NT2/D1 (cell line): Measurements from ENCODE around the gene SMIM31.

Experiments used
- DNase-seq: peaks from one replicate; pipeline ENCODE4 v3.0.0-alpha.2; 2011; ENCODE audit warnings: low read depth, low spot score
- H3K27me3 ChIP-seq: 2 replicates; pipeline ENCODE4 v1.6.0; 2011; ENCODE audit warnings: mild to moderate bottlenecking; ENCODE audit not compliant: insufficient read length, insufficient read depth
- H3K36me3 ChIP-seq: 2 replicates; pipeline ENCODE4 v1.6.1; 2011; ENCODE audit warnings: mild to moderate bottlenecking, low read length, mixed read lengths; ENCODE audit not compliant: insufficient read depth, insufficient read length
- H3K4me1 ChIP-seq: 2 replicates; pipeline ENCODE4 v1.5.1; 2011; ENCODE audit not compliant: insufficient read depth, insufficient read length
- H3K4me3 ChIP-seq: 2 replicates; pipeline ENCODE4 v1.5.1; 2011; ENCODE audit warnings: low read depth; ENCODE audit not compliant: insufficient read length
- H3K9ac ChIP-seq: 2 replicates; pipeline ENCODE4 v1.6.0; 2011; ENCODE audit warnings: low read depth; ENCODE audit not compliant: insufficient read length
- H3K9me3 ChIP-seq: 2 replicates; pipeline ENCODE4 v1.5.1; 2011; ENCODE audit warnings: mild to moderate bottlenecking, low read length; ENCODE audit not compliant: insufficient read depth
- SUZ12 ChIP-seq: IDR thresholded peaks from 2 replicates; pipeline ENCODE4 v1.6.1; 2011; ENCODE audit not compliant: insufficient read length, insufficient read depth; ENCODE audit errors: extremely low read depth
- YY1 ChIP-seq: IDR thresholded peaks from 2 replicates; pipeline ENCODE4 v1.6.1; 2011; ENCODE audit not compliant: insufficient read length, insufficient read depth
- ZNF274 ChIP-seq: IDR thresholded peaks from 2 replicates; pipeline ENCODE4 v1.6.1; 2011; ENCODE audit warnings: mild to moderate bottlenecking, low read depth, low read length

Gene SMIM31

DNA sequence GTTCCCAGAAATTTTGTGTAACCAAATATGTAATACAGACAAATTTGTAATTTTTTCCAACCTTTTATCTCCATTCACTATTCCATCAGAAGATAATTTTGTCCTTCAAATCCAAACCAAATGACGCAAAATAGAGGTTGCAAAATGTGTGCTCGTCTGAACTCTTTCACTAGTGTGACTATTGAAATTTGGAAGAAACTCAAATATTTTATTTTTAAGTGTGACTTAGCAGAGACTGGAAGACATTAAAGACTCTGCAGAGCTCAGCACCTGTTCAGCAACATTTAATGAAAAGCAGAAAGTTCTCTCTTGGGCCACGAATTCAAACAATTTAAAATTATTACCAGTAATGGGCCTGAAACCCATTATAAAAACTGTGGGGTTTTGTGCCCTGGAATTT, 93.1 kb downstream of the SMIM31 start:
- H3K27me3 ChIP-seq: no peaks in the 10 kb centered on the region
- no peak overlapping the region for H3K4me3 ChIP-seq
- H3K9me3 ChIP-seq: no peaks in the 10 kb centered on the region
- no peak for DNase-seq
- TF ChIP-seq ZNF274 (no peak), SUZ12 (no peak), YY1 (no peak)
- no peak overlapping the region for H3K9ac ChIP-seq
- no peaks in the 10 kb centered on the region for H3K36me3 ChIP-seq
- H3K4me1 ChIP-seq: no peaks in the 10 kb centered on the region

DNA sequence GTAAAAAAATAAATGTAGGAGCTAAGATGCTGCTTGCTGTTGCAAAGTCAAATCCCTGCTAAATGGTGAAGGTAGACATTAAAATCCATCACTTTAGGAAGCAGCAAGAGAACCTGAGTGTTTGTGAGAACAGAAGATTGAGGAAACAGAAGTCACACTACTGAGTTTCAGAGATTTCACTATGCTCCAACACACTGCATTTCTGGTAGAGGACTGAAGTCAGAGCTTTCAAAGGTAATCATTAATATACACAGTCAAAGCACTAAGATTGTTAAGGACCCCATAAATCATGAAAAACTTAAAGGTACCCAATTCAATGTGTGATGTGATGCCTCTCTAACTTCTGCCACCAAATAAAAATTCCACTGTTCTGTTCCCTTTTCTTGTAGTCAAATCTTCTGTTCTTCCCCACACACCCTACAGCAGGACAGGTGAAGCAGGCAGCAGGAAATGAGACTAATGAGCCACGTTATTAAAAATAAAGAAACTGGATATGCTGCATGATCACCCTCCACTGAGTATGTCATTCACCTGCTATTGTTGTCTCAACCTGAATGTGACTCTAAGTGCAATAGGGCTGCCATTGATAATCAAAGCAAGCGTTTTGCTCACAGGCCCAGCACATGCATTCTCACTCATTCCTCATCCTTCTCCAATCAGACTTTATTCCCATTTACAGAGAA, 94.2 kb downstream of the SMIM31 start:
- TF ChIP-seq YY1 (no peak), ZNF274 (no peak), SUZ12 (no peak)
- DNase-seq: no peak
- Histone ChIP-seq H3K36me3 (no peaks in the 10 kb centered on the region), H3K9me3 (no peaks in the 10 kb centered on the region), H3K27me3 (no peaks in the 10 kb centered on the region), H3K4me1 (no peaks in the 10 kb centered on the region), H3K9ac (no peak overlapping the region), H3K4me3 (no peak overlapping the region)
